ENCODE results near the gene OPN4.

DNA sequence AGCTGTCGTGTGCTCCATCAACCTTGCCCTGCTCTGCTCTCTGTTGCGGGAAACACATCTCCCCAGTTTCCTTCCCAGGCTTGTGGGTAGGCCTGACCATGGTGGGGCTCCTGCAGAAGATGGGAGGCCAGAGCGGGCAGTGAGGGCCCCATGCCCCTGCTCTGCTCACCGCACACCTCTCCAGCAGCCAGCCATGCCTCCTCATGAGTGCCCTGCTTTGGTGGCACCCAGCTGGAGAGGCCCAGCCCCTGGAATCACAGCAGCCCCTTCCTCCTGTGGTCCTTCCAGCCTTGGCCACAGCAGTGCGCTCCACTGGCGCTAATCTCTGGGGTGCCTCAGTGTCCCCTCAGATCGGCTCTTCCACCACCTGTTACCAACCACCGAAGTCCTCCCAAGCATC lies 4.2 kb upstream of the OPN4 start:
- TF ChIP-seq, protein P1, sequence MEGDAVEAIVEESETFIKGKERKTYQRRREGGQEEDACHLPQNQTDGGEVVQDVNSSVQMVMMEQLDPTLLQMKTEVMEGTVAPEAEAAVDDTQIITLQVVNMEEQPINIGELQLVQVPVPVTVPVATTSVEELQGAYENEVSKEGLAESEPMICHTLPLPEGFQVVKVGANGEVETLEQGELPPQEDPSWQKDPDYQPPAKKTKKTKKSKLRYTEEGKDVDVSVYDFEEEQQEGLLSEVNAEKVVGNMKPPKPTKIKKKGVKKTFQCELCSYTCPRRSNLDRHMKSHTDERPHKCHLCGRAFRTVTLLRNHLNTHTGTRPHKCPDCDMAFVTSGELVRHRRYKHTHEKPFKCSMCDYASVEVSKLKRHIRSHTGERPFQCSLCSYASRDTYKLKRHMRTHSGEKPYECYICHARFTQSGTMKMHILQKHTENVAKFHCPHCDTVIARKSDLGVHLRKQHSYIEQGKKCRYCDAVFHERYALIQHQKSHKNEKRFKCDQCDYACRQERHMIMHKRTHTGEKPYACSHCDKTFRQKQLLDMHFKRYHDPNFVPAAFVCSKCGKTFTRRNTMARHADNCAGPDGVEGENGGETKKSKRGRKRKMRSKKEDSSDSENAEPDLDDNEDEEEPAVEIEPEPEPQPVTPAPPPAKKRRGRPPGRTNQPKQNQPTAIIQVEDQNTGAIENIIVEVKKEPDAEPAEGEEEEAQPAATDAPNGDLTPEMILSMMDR (IDR thresholded peaks at IDR 0.05; ENCODE audit: poor library complexity), result no peak
- no peak for TF ChIP-seq EZH2phosphoT487 (IDR thresholded peaks at IDR 0.05; ENCODE audit: low read depth, severe bottlenecking, unreplicated experiment)
- TF ChIP-seq EZH2 (IDR thresholded peaks at IDR 0.05; ENCODE audit: borderline replicate concordance), result no peak
